T-cell (primary cell): Measurements from ENCODE around the gene CNTNAP4. TPM values are rescaled to one million over a fixed set of nuclear protein-coding genes. Genes with fewer than 3 reads are reported as not detected.

Experiments used
- ATAC-seq, 4 experiments: fragments of 200-7000 bp in 3 of 4; fragments of 150-1000 bp in 1 of 4; cut with Tn5 transposase; replicated peaks in 1 of 4; 1 replicate in 3 of 4; 2 replicates in 1 of 4; pipeline ENCODE4 v1.10.0; 2021; ENCODE audit warnings: moderate library complexity in 3 of 4, mild to moderate bottlenecking in 2 of 4, moderate number of reproducible peaks in 1 of 4
- CTCF ChIA-PET, 2 donors: fragments of 300-600 bp; sonication (Branson Sonifier 250); formaldehyde crosslinking; loops; one replicate each; lab custom pipeline; 2022; ENCODE audit warnings: antibody characterized with exemption in 2 of 2; lab: Charles Lee
- POLR2A ChIA-PET, 2 donors: fragments of 300-600 bp; sonication (Branson Sonifier 250); formaldehyde crosslinking; loops; one replicate each; lab custom pipeline; 2022; ENCODE audit warnings: antibody characterized with exemption in 2 of 2; lab: Charles Lee
- DNase-seq, 35 experiments: peaks; one replicate each; pipeline versions ENCODE4 v3.0.0 to v3.0.0-alpha.2; 2013 to 2023
- H3K27ac ChIP-seq: one replicate; pipeline ENCODE4 v1.5.1; 2013; ENCODE audit warnings: low read length
- H3K27me3 ChIP-seq, 2 experiments: replicated peaks in 1 of 2; 1 replicate in 1 of 2; 2 replicates in 1 of 2; pipeline versions ENCODE4 v1.6.1 to v1.7.0; 2013; ENCODE audit warnings: low read length in 1 of 2, mixed read lengths in 1 of 2; ENCODE audit not compliant: control insufficient read depth in 2 of 2, insufficient read depth in 2 of 2; ENCODE audit errors: extremely low read depth in 1 of 2
- H3K36me3 ChIP-seq, 2 donors: 1 replicate in 1 of 2; 2 replicates in 1 of 2; pipeline versions ENCODE4 v1.6.1 to v1.7.0; 2013; ENCODE audit warnings: low read length in 1 of 2; ENCODE audit not compliant: control insufficient read depth in 2 of 2, insufficient read depth in 1 of 2; ENCODE audit errors: extremely low read depth in 1 of 2
- H3K4me1 ChIP-seq, 2 experiments: 1 replicate in 1 of 2; 2 replicates in 1 of 2; pipeline versions ENCODE4 v1.6.1 to v1.7.0; 2013; ENCODE audit warnings: low read length in 2 of 2, mixed read lengths in 1 of 2; ENCODE audit not compliant: insufficient read depth in 2 of 2, control insufficient read depth in 1 of 2; ENCODE audit errors: extremely low read depth in 1 of 2
- H3K4me3 ChIP-seq, 2 donors: 1 replicate in 1 of 2; 2 replicates in 1 of 2; pipeline versions ENCODE4 v1.5.1 to v1.7.0; 2013; ENCODE audit warnings: mild to moderate bottlenecking in 2 of 2, low read length in 1 of 2, moderate library complexity in 1 of 2; ENCODE audit not compliant: control insufficient read depth in 1 of 2; ENCODE audit errors: extremely low read depth in 1 of 2
- H3K9me3 ChIP-seq: 2 replicates; pipeline ENCODE4 v1.7.0; 2013
- H3K27ac Mint-ChIP-seq, 2 donors: one replicate each; pipeline ENCODE4 v1.8.0; 2020 to 2021; ENCODE audit warnings: mild to moderate bottlenecking in 2 of 2, mixed read lengths in 2 of 2
- H3K27me3 Mint-ChIP-seq, 2 donors: one replicate each; pipeline ENCODE4 v1.8.0; 2021 to 2022; ENCODE audit warnings: mixed read lengths in 2 of 2
- H3K36me3 Mint-ChIP-seq: one replicate; pipeline ENCODE4 v1.8.0; 2021; ENCODE audit warnings: mixed read lengths
- H3K4me1 Mint-ChIP-seq, 3 donors: one replicate each; pipeline ENCODE4 v1.8.0; 2020 to 2022; ENCODE audit warnings: mixed read lengths in 3 of 3, mild to moderate bottlenecking in 1 of 3
- H3K4me3 Mint-ChIP-seq, 3 donors: one replicate each; pipeline ENCODE4 v1.8.0; 2020 to 2022; ENCODE audit warnings: mild to moderate bottlenecking in 3 of 3, mixed read lengths in 3 of 3, moderate library complexity in 3 of 3
- H3K9me3 Mint-ChIP-seq, 3 donors: one replicate each; pipeline ENCODE4 v1.8.0; 2020 to 2022; ENCODE audit warnings: mixed read lengths in 3 of 3
- WGBS: methylation state at CpG from one replicate; pipeline ENCODE4 v1.1.5; 2013; ENCODE audit warnings: missing lambda C conversion rate; ENCODE audit not compliant: insufficient coverage; 5-methylcytosine and 5-hydroxymethylcytosine counted together
- total RNA-seq, 35 experiments: library from RNA in 6 of 35; stranded (reverse) in 6 of 35; fragments of 120-200 nt in 1 of 35; gene quantifications; one replicate each; pipeline versions ENCODE4 v1.2.1 to v1.2.4 and lab custom pipeline; 2013 to 2026

The CNTNAP4 gene
- total RNA-seq, 5 donors from 2014 or later (not counting 1 experiment from before 2014, with no cell fraction given), result not detected

DNA sequence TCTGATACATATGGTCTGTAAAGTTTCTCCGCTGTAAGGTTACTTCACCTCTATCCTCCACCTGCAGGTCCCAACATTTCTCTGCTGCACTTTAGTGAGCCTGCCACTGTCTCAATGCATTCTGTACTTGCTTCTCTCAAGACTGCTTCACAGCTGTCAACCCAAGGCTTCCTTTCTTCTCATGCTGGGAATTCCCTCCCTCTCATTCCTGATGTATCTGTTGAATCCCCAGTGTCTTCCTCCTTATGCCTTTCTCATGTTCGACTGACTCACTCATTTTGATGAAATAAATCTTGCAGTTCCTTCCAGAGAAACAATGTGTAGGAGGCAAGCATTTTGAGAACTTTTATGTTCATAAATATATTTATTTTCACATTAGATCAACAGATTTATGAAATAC, 288.3 kb downstream of the CNTNAP4 start:
- CTCF ChIA-PET, result no interaction called here
- Histone ChIP-seq H3K4me3 (no peak overlapping the region), H3K27ac (no peak overlapping the region), H3K4me1 (no peaks in the 10 kb centered on the region), H3K27me3 (no peaks in the 10 kb centered on the region), H3K36me3 (no peaks in the 10 kb centered on the region), H3K9me3 (no peaks in the 10 kb centered on the region)
- H3K4me1 Mint-ChIP-seq, result no peaks in the 10 kb centered on the region
- DNase-seq, result no peak
- H3K27me3 Mint-ChIP-seq, result no peaks in the 10 kb centered on the region
- no peak for ATAC-seq
- H3K36me3 Mint-ChIP-seq, result no peaks in the 10 kb centered on the region
- POLR2A ChIA-PET, result no interaction called here
- no peak overlapping the region for H3K27ac Mint-ChIP-seq
- 100% methylated on average over 1 of the region's 2 CpGs for WGBS
- H3K9me3 Mint-ChIP-seq, result peaks cover 2 to 14% (median 7%) of the 10 kb centered on the region in 3 donors
- H3K4me3 Mint-ChIP-seq, result no peak overlapping the region

DNA sequence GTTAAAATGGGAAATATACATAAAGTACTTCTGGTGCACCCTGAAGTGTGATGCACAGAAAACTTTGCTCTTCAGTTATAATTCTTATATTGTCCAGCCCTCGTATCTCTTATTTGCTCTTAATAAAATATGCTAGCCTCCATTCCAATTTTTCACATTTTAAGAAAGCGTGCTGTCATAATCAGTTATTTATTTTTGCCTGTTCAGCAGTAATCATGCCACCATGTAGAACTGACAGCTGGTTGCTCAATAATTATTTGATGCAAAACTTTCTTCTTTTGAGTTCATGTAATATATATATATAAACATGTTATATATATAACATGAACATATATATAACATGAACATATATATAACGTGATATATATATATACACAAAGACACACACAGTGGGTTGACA, 294.6 kb downstream of the CNTNAP4 start:
- no peak for DNase-seq
- Mint-ChIP-seq H3K4me3 (no peak overlapping the region), H3K27ac (no peak overlapping the region), H3K9me3 (peaks cover 4 to 10% (median 8%) of the 10 kb centered on the region in 3 donors), H3K27me3 (no peaks in the 10 kb centered on the region), H3K36me3 (no peaks in the 10 kb centered on the region), H3K4me1 (no peaks in the 10 kb centered on the region)
- Histone ChIP-seq H3K4me1 (no peaks in the 10 kb centered on the region), H3K36me3 (no peaks in the 10 kb centered on the region), H3K27me3 (no peaks in the 10 kb centered on the region), H3K9me3 (no peaks in the 10 kb centered on the region), H3K27ac (no peak overlapping the region), H3K4me3 (no peak overlapping the region)
- ChIA-PET CTCF (no interaction called here), POLR2A (no interaction called here)
- ATAC-seq, result no peak
- 10% methylated on average over 1 of the region's 3 CpGs for WGBS

DNA sequence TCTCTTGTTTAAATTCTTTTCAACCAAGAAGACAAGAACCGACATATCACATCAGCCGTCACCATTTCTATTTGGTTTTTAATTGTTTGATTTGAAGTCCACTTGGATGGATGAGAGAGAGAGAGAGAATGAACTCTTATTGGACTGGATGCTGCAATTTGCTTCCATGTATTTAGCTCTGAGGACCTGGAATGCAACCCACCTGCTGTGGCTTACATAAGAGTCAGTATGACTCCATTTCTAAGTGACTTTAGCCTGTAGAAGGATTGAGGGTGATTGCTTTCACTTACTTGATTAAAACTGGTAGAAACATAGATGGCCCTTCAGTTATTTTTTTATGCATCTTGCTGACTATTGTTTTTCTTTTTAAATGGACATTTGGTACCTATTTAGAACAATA, 296.1 kb downstream of the CNTNAP4 start:
- ChIA-PET CTCF (no interaction called here), POLR2A (no interaction called here)
- DNase-seq (no peak), ATAC-seq (no peak)
- H3K4me3 Mint-ChIP-seq, result no peak overlapping the region
- H3K4me1 Mint-ChIP-seq, result no peaks in the 10 kb centered on the region
- no peak overlapping the region for H3K27ac Mint-ChIP-seq
- Histone ChIP-seq H3K9me3 (no peaks in the 10 kb centered on the region), H3K4me3 (no peak overlapping the region), H3K36me3 (no peaks in the 10 kb centered on the region), H3K27me3 (no peaks in the 10 kb centered on the region), H3K4me1 (no peaks in the 10 kb centered on the region), H3K27ac (no peak overlapping the region)
- H3K27me3 Mint-ChIP-seq, result no peaks in the 10 kb centered on the region
- peaks cover 4 to 10% (median 6%) of the 10 kb centered on the region in 3 donors for H3K9me3 Mint-ChIP-seq
- no CpG with 5 or more reads among the region's 2 CpGs for WGBS
- H3K36me3 Mint-ChIP-seq, result no peaks in the 10 kb centered on the region

DNA sequence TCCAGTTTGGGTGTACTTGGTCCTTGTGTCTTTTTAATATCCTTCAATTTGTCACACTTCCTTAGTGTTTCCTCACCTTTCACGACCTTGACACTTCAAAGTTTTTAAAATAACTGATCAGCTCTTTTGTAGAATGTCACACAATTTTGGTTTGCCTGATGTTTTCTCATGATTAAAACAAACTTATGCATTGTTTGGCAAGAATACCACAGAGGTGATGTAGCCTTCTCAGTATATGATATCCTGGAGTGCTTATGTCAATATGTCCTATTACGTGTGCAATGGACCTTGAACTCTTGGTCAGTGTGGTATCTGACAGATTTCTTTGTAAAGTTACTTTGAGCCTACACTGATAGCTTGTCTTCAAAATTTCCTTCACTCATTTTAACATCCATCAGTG, 297.4 kb downstream of the CNTNAP4 start:
- Histone ChIP-seq H3K36me3 (no peaks in the 10 kb centered on the region), H3K9me3 (no peaks in the 10 kb centered on the region), H3K4me3 (no peak overlapping the region), H3K27me3 (no peaks in the 10 kb centered on the region), H3K4me1 (no peaks in the 10 kb centered on the region), H3K27ac (no peak overlapping the region)
- Mint-ChIP-seq H3K9me3 (peaks cover 4 to 7% (median 6%) of the 10 kb centered on the region in 3 donors), H3K27me3 (no peaks in the 10 kb centered on the region), H3K4me3 (no peak overlapping the region), H3K36me3 (no peaks in the 10 kb centered on the region), H3K4me1 (no peaks in the 10 kb centered on the region), H3K27ac (no peak overlapping the region)
- no peak for ATAC-seq
- ChIA-PET POLR2A (no interaction called here), CTCF (no interaction called here)
- DNase-seq, result no peak
- WGBS, result 33% methylated on average over 1 of the region's 2 CpGs

DNA sequence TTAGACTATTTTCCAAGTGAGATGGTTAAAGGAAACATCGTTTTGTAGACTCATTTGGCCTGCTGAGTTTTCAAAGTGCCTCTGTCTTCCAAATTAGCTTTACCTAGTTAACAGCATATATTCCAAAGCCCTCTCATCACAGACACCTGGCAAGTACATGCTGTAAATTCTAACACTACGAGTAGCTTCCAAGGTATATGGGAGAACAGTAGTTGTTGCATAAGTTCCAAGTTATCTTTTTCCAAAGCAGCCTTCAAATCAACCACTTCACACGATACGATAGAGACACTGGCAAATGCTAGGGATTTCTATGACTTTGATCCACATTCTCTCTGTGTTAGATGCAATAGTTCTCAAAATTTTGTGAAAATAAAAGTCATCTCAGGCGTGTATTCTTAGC, 299.3 kb downstream of the CNTNAP4 start:
- DNase-seq (no peak), ATAC-seq (no peak)
- Mint-ChIP-seq H3K9me3 (peaks cover 0 to 6% (median 4%) of the 10 kb centered on the region in 3 donors), H3K4me1 (no peaks in the 10 kb centered on the region), H3K4me3 (no peak overlapping the region), H3K27ac (no peak overlapping the region), H3K36me3 (no peaks in the 10 kb centered on the region), H3K27me3 (no peaks in the 10 kb centered on the region)
- WGBS, result no CpG with 5 or more reads among the region's 5 CpGs
- Histone ChIP-seq H3K27ac (no peak overlapping the region), H3K4me1 (no peaks in the 10 kb centered on the region), H3K4me3 (no peak overlapping the region), H3K27me3 (no peaks in the 10 kb centered on the region), H3K9me3 (no peaks in the 10 kb centered on the region), H3K36me3 (no peaks in the 10 kb centered on the region)
- POLR2A ChIA-PET, result no interaction called here
- CTCF ChIA-PET, result interaction anchor here in 1 of 2 donors (0.7 kb wide), 1 partner anchor 122 kb away, joined by 4 read pairs; no protein-coding TSS in a partner anchor

DNA sequence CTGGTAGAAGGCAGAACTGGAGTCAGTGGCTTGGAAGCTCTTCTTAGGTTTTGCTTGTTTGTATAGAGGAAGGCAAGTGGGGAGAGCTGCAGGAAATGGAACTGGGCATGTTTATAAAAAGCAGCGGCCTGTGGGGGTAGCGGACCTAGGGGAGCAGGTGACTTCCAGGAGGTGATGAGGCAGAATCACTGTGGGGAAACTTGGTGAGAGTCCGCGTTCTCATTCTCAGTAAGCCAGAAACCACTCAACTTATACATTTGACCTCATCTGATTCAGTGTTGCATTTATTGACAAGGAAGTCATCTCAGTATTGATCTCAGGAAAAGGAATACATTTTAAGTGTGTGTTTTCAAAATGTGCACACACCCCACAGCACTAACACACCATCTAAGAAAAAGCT, 299.8 kb downstream of the CNTNAP4 start:
- Mint-ChIP-seq H3K36me3 (no peaks in the 10 kb centered on the region), H3K27ac (no peak overlapping the region)
- no CpG with 5 or more reads among the region's 4 CpGs for WGBS

More for the DNA sequence above, 299.8 kb downstream of the CNTNAP4 start:
- no peak for ATAC-seq
- no peak for DNase-seq
- ChIA-PET CTCF (no interaction called here), POLR2A (no interaction called here)
- H3K27me3 ChIP-seq, result no peaks in the 10 kb centered on the region
- no peaks in the 10 kb centered on the region for H3K36me3 ChIP-seq
- H3K4me3 Mint-ChIP-seq, result no peak overlapping the region
- no peaks in the 10 kb centered on the region for H3K9me3 ChIP-seq
- H3K27ac ChIP-seq, result no peak overlapping the region
- no peaks in the 10 kb centered on the region for H3K27me3 Mint-ChIP-seq
- no peaks in the 10 kb centered on the region for H3K4me1 Mint-ChIP-seq
- no peaks in the 10 kb centered on the region for H3K4me1 ChIP-seq
- H3K4me3 ChIP-seq, result no peak overlapping the region
- peaks cover 4 to 8% (median 7%) of the 10 kb centered on the region in 3 donors for H3K9me3 Mint-ChIP-seq
